PC-3 (cell line): ENCODE data around the gene LRP5.

ENCODE experiments used
- CTCF ChIP-seq: fragments of 300-600 bp; sonication (generic); conservative IDR thresholded peaks from 2 replicates; pipeline ENCODE4 v1.5.1; 2017; ENCODE audit warnings: antibody characterized with exemption, low read depth, mild to moderate bottlenecking, low read length
- EZH2 ChIP-seq: fragments of 300-600 bp; sonication (generic); IDR thresholded peaks from one replicate; pipeline ENCODE4 v1.6.1; 2017; ENCODE audit warnings: antibody characterized with exemption, mild to moderate bottlenecking, low read length; ENCODE audit not compliant: unreplicated experiment

GRCh38 chr11:68351450-68352275 lies 39.3 kb downstream of the LRP5 start:
- TF ChIP-seq CTCF (no peak), EZH2 (no peak)
